SK-N-SH (cell line): ENCODE results near the gene ARHGAP26. TPM values are rescaled to one million over a fixed set of nuclear protein-coding genes. Genes with fewer than 3 reads are reported as not detected.
A peak's percentile ranks its signal among the peaks of the same experiment; 100 is the strongest.

Experiments used
- CTCF ChIA-PET: fragments of 300-600, 350-600 bp; formaldehyde crosslinking; extraction: SDS; loops from one replicate; lab custom pipeline; 2021; lab: Yijun Ruan, JAX
- POLR2A ChIA-PET: fragments of 350-600 bp; sonication (Branson Sonifier 250); formaldehyde crosslinking; extraction: SDS; loops from one replicate; lab custom pipeline; 2020; ENCODE audit warnings: antibody characterized with exemption, inconsistent platforms; lab: Yijun Ruan, JAX
- DNase-seq: peaks from one replicate; pipeline ENCODE4 v3.0.0; 2012
- H2AFZ ChIP-seq: fragments of 200-600 bp; sonication (generic); 2 replicates; pipeline ENCODE4 v1.8.1; 2016; ENCODE audit warnings: antibody characterized with exemption, mild to moderate bottlenecking, low read depth
- H3F3A ChIP-seq: fragments of 200-600 bp; sonication (generic); replicated peaks from 2 replicates; pipeline ENCODE3; 2016; ENCODE audit warnings: antibody characterized with exemption, mild to moderate bottlenecking; ENCODE audit not compliant: insufficient read depth
- H3K27ac ChIP-seq, 2 experiments: fragments of 200-500 bp in 1 of 2; fragments of 200-600 bp in 1 of 2; sonication (Bioruptor generic) in 1 of 2; sonication (generic), shearing (Covaris generic) in 1 of 2; 2 replicates each; pipeline versions ENCODE4 v1.5.1 to v1.6.1; 2014 to 2016; ENCODE audit warnings: low read depth in 2 of 2, inconsistent platforms in 1 of 2, low read length in 1 of 2, mild to moderate bottlenecking in 1 of 2, mixed read lengths in 1 of 2
- H3K27me3 ChIP-seq: fragments of 200-600 bp; sonication (generic), shearing (Covaris generic); 2 replicates; pipeline ENCODE4 v1.6.1; 2016; ENCODE audit warnings: mixed run types; ENCODE audit not compliant: insufficient read depth
- H3K36me3 ChIP-seq, 2 experiments: fragments of 200-500 bp in 1 of 2; fragments of 200-600 bp in 1 of 2; sonication (Bioruptor generic) in 1 of 2; sonication (generic) in 1 of 2; replicated peaks in 1 of 2; 2 replicates each; pipeline versions ENCODE3 to v1.5.1; 2014 to 2016; ENCODE audit warnings: low read length in 1 of 2, mild to moderate bottlenecking in 1 of 2; ENCODE audit not compliant: insufficient read depth in 2 of 2, control insufficient read depth in 1 of 2
- H3K4me1 ChIP-seq, 2 experiments: fragments of 200-500 bp in 1 of 2; fragments of 200-600 bp in 1 of 2; sonication (Bioruptor generic) in 1 of 2; sonication (generic), shearing (Covaris generic) in 1 of 2; 2 replicates each; pipeline versions ENCODE4 v1.5.1 to v1.6.1; 2014 to 2016; ENCODE audit warnings: low read depth in 1 of 2, low read length in 1 of 2, mixed run types in 1 of 2; ENCODE audit not compliant: insufficient read depth in 2 of 2, control insufficient read depth in 1 of 2
- H3K4me2 ChIP-seq: fragments of 200-600 bp; sonication (generic), shearing (Covaris generic); 2 replicates; pipeline ENCODE4 v1.6.1; 2017; ENCODE audit warnings: mixed run types
- H3K4me3 ChIP-seq, 2 experiments: fragments of 200-500 bp in 1 of 2; fragments of 200-600 bp in 1 of 2; sonication (Bioruptor generic) in 1 of 2; sonication (generic), shearing (Covaris generic) in 1 of 2; 2 replicates each; pipeline versions ENCODE4 v1.5.1 to v1.8.1; 2014 to 2016; ENCODE audit warnings: low read depth in 2 of 2, inconsistent platforms in 1 of 2, low read length in 1 of 2, mild to moderate bottlenecking in 1 of 2, mixed read lengths in 1 of 2, moderate library complexity in 1 of 2
- H3K79me2 ChIP-seq: fragments of 200-600 bp; sonication (generic); 2 replicates; pipeline ENCODE4 v1.8.1; 2017; ENCODE audit warnings: mild to moderate bottlenecking; ENCODE audit not compliant: insufficient read depth
- H3K9ac ChIP-seq: fragments of 200-600 bp; sonication (generic); 2 replicates; pipeline ENCODE4 v1.6.1; 2017; ENCODE audit warnings: mixed run types
- H3K9me2 ChIP-seq: fragments of 200-600 bp; sonication (generic); 2 replicates; pipeline ENCODE4 v1.6.1; 2017; ENCODE audit warnings: mixed run types
- H3K9me3 ChIP-seq: fragments of 200-600 bp; sonication (generic); 2 replicates; pipeline ENCODE4 v1.6.1; 2017; ENCODE audit warnings: mixed run types, mild to moderate bottlenecking, moderate library complexity
- H4K20me1 ChIP-seq: fragments of 200-600 bp; sonication (generic); 2 replicates; pipeline ENCODE4 v1.6.1; 2017; ENCODE audit warnings: mild to moderate bottlenecking, mixed run types; ENCODE audit not compliant: insufficient read depth
- CHD2 ChIP-seq: fragments of 150-350 bp; IDR thresholded peaks from 2 replicates; pipeline ENCODE4 v1.6.1; 2018; ENCODE audit warnings: low read length; ENCODE audit not compliant: partially characterized antibody
- ELF1 ChIP-seq: IDR thresholded peaks from 2 replicates; pipeline ENCODE4 v1.4.0; 2012
- EZH2phosphoT487 ChIP-seq: fragments of 200-600 bp; sonication (generic); IDR thresholded peaks from 2 replicates; pipeline ENCODE4 v1.6.1; 2017; ENCODE audit warnings: low read depth, mixed run types, mild to moderate bottlenecking, antibody characterized with exemption, moderate library complexity, borderline replicate concordance
- FOSL2 ChIP-seq: IDR thresholded peaks from 2 replicates; pipeline ENCODE4 v1.4.0; 2012; ENCODE audit warnings: low read depth, mild to moderate bottlenecking, moderate library complexity, borderline replicate concordance
- FOXJ3 ChIP-seq: sonication (generic); formaldehyde crosslinking; IDR thresholded peaks from 2 replicates; pipeline ENCODE4 v1.5.1; 2020; ENCODE audit warnings: mild to moderate bottlenecking, missing genetic modification reagents
- FOXM1 ChIP-seq: IDR thresholded peaks from 2 replicates; pipeline ENCODE4 v1.4.0; 2012; ENCODE audit warnings: low read depth, mild to moderate bottlenecking
- GATA2 ChIP-seq: sonication (generic); formaldehyde crosslinking; IDR thresholded peaks from 2 replicates; pipeline ENCODE4 v1.5.0; 2020; ENCODE audit warnings: mild to moderate bottlenecking, missing genetic modification reagents
- IRF3 ChIP-seq: fragments of 150-350 bp; IDR thresholded peaks from 2 replicates; pipeline ENCODE4 v1.6.1; 2016; ENCODE audit warnings: mild to moderate bottlenecking, low read depth, low read length
- NRF1 ChIP-seq: IDR thresholded peaks from 2 replicates; pipeline ENCODE4 v1.6.1; 2012; ENCODE audit warnings: low read depth, mild to moderate bottlenecking, low read length
- POLR2AphosphoS5 ChIP-seq: IDR thresholded peaks from 2 replicates; pipeline ENCODE4 v1.6.1; 2012; ENCODE audit warnings: low read depth, low read length
- RXRA ChIP-seq: IDR thresholded peaks from 2 replicates; pipeline ENCODE4 v1.4.0; 2012; ENCODE audit warnings: low read depth, mild to moderate bottlenecking, borderline replicate concordance
- SMC3 ChIP-seq: IDR thresholded peaks from 2 replicates; pipeline ENCODE4 v1.6.1; 2012; ENCODE audit warnings: low read depth, low read length, improper control_type of control experiment
- TAF1 ChIP-seq: IDR thresholded peaks from 2 replicates; pipeline ENCODE4 v1.6.1; 2012; ENCODE audit warnings: low read depth, mild to moderate bottlenecking, low read length, moderate library complexity, borderline replicate concordance
- TEAD4 ChIP-seq: IDR thresholded peaks from 2 replicates; pipeline ENCODE4 v1.4.0; 2012; ENCODE audit warnings: mild to moderate bottlenecking, borderline replicate concordance; ENCODE audit not compliant: insufficient read depth
- YY1 ChIP-seq: IDR thresholded peaks from 2 replicates; pipeline ENCODE4 v1.4.0; 2012; ENCODE audit warnings: low read depth, mild to moderate bottlenecking
- WGBS: methylation state at CpG from one replicate; pipeline ENCODE4 v1.1.6; 2017; ENCODE audit warnings: low lambda C conversion rate; 5-methylcytosine and 5-hydroxymethylcytosine counted together
- polyA plus RNA-seq, 3 experiments: library from polyadenylated mRNA; depleted of rRNA; stranded (reverse); fragments of >200 nt; gene quantifications; 2 replicates each; pipeline ENCODE4 v1.2.3, GENCODE V29; 2012
- TF ChIP-seq, protein P1 (sequence below): IDR thresholded peaks from 2 replicates; pipeline ENCODE4 v1.4.0; 2012; ENCODE audit warnings: low read depth, borderline replicate concordance
- TF ChIP-seq, protein P2 (sequence below): IDR thresholded peaks from 2 replicates; pipeline ENCODE4; 2012
- TF ChIP-seq, protein P3 (sequence below): IDR thresholded peaks from 2 replicates; pipeline ENCODE4 v1.4.0; 2012; ENCODE audit warnings: low read depth

The ARHGAP26 gene
- polyA plus RNA-seq, 1 of the 3 experiments (the other 2 are of a cell fraction) = 6.1 TPM

GRCh38 chr5:142831009-142831383 is 60.8 kb downstream of the ARHGAP26 start:
- DNase-seq = no peak
- H3K4me3 ChIP-seq = peak overlapping the region; percentile 1 to 28; a peak in 1 of 4 replicates
- no peak for TF ChIP-seq CHD2
- TF ChIP-seq FOXM1 = no peak
- no peak for TF ChIP-seq POLR2AphosphoS5
- no peak for TF ChIP-seq NRF1
- TF ChIP-seq, all 33 proteins: peak for 0
- Histone ChIP-seq H4K20me1 (no peaks in the 10 kb centered on the region), H3K4me1 (peaks cover 39 to 52% of the 10 kb centered on the region in 2 experiments), H3K27me3 (no peaks in the 10 kb centered on the region), H2AFZ (peak overlapping the region; percentile 32; the same call in 1 of the 2 replicates), H3K36me3 (no peaks in the 10 kb centered on the region), H3F3A (peaks cover 40% of the 10 kb centered on the region), H3K9ac (peak overlapping the region; percentile 62), H3K9me2 (no peaks in the 10 kb centered on the region), H3K27ac (peak overlapping the region; percentile 61 to 93), H3K4me2 (peak overlapping the region; percentile 70), H3K79me2 (peaks cover 11% of the 10 kb centered on the region), H3K9me3 (no peaks in the 10 kb centered on the region)
- 43% methylated on average over 3 of the region's 3 CpGs for WGBS
- POLR2A ChIA-PET = no interaction called here
- CTCF ChIA-PET = interaction anchor here (1.2 kb wide), 1 partner anchor 60 kb away, joined by 3 read pairs; the partner anchor contains the start of gene ARHGAP26

GRCh38 chr5:142832263-142832662 is 62.1 kb downstream of the ARHGAP26 start:
- no peak overlapping the region for H2AFZ ChIP-seq
- POLR2A ChIA-PET = no interaction called here
- peaks cover 28% of the 10 kb centered on the region for H3F3A ChIP-seq
- peak overlapping the region in 1 of 2 experiments; percentile 93; a peak in 2 of 4 replicates for H3K27ac ChIP-seq
- no peaks in the 10 kb centered on the region for H4K20me1 ChIP-seq
- CTCF ChIA-PET = interaction anchor here (0.8 to 1.2 kb wide), 2 partner anchors 35 to 119 kb away, joined by 3 to 4 read pairs; no protein-coding TSS in a partner anchor
- peaks cover 27 to 43% of the 10 kb centered on the region in 2 experiments for H3K4me1 ChIP-seq
- H3K9me3 ChIP-seq = no peaks in the 10 kb centered on the region
- WGBS = 93% methylated on average over 3 of the region's 3 CpGs
- no peaks in the 10 kb centered on the region for H3K9me2 ChIP-seq
- no peaks in the 10 kb centered on the region for H3K27me3 ChIP-seq
- no peak overlapping the region for H3K4me2 ChIP-seq
- peaks cover 11% of the 10 kb centered on the region for H3K79me2 ChIP-seq
- TF ChIP-seq, protein P1, sequence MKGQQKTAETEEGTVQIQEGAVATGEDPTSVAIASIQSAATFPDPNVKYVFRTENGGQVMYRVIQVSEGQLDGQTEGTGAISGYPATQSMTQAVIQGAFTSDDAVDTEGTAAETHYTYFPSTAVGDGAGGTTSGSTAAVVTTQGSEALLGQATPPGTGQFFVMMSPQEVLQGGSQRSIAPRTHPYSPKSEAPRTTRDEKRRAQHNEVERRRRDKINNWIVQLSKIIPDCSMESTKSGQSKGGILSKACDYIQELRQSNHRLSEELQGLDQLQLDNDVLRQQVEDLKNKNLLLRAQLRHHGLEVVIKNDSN = no peak
- TF ChIP-seq ELF1 = no peak
- TF ChIP-seq GATA2 (CRISPR knock-in tag) = no peak
- TF ChIP-seq FOXJ3 (CRISPR knock-in tag) = no peak
- no peak for TF ChIP-seq IRF3
- TF ChIP-seq, protein P2, sequence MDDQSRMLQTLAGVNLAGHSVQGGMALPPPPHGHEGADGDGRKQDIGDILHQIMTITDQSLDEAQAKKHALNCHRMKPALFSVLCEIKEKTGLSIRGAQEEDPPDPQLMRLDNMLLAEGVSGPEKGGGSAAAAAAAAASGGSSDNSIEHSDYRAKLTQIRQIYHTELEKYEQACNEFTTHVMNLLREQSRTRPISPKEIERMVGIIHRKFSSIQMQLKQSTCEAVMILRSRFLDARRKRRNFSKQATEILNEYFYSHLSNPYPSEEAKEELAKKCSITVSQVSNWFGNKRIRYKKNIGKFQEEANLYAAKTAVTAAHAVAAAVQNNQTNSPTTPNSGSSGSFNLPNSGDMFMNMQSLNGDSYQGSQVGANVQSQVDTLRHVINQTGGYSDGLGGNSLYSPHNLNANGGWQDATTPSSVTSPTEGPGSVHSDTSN = no peak
- TF ChIP-seq RXRA = no peak
- no peak for TF ChIP-seq FOSL2
- TF ChIP-seq YY1 = no peak
- no peak for TF ChIP-seq POLR2AphosphoS5
- TF ChIP-seq NRF1 = no peak
- TF ChIP-seq, protein P3, sequence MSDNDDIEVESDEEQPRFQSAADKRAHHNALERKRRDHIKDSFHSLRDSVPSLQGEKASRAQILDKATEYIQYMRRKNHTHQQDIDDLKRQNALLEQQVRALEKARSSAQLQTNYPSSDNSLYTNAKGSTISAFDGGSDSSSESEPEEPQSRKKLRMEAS = no peak
- no peak for TF ChIP-seq TEAD4
- TF ChIP-seq SMC3 = no peak
- no peak for TF ChIP-seq EZH2phosphoT487
- TF ChIP-seq TAF1 = no peak
- no peak overlapping the region for H3K4me3 ChIP-seq
- H3K9ac ChIP-seq = no peak overlapping the region
- no peak for DNase-seq
- no peaks in the 10 kb centered on the region for H3K36me3 ChIP-seq
